Sciatic nerve (tissue), 2 donors: ENCODE data around the gene SNRNP27. TPM values are rescaled to one million over a fixed set of nuclear protein-coding genes. Genes with fewer than 3 reads are reported as not detected.
"Not testable (repeated sequence)": the region's sequence is repeated elsewhere in the genome, so short reads cannot be mapped to it uniquely, and the experiment has no call there.

Source experiments
- ATAC-seq: fragments of 200-7000 bp; cut with Tn5 transposase; one replicate; pipeline ENCODE4 v1.9.1; 2020; ENCODE audit warnings: mild to moderate bottlenecking, moderate library complexity
- DNase-seq: peaks from one replicate; pipeline ENCODE4 v3.0.0-alpha.2; 2020; ENCODE audit warnings: low spot score
- intact Hi-C: fragments of 100-400 bp; cut with DNase I; formaldehyde crosslinking; loops from one replicate; pipeline ENCODE4 v1.14.2; 2022
- total RNA-seq: library from RNA; stranded (reverse); fragmentation: NEBNext Ultra II Directional; extraction: Animal tissue kit (Norgen Biotek cat#: 25700); gene quantifications from one replicate; pipeline ENCODE4 v1.2.1, GENCODE V29; 2021
- donor health status: DM: no; HTN: no; CAD: no.
- donor health status: DM: no; HTN: no; CAD: no.

SNRNP27 gene
- total RNA-seq, 1 donor from 2014 or later: 46.9 TPM

DNA sequence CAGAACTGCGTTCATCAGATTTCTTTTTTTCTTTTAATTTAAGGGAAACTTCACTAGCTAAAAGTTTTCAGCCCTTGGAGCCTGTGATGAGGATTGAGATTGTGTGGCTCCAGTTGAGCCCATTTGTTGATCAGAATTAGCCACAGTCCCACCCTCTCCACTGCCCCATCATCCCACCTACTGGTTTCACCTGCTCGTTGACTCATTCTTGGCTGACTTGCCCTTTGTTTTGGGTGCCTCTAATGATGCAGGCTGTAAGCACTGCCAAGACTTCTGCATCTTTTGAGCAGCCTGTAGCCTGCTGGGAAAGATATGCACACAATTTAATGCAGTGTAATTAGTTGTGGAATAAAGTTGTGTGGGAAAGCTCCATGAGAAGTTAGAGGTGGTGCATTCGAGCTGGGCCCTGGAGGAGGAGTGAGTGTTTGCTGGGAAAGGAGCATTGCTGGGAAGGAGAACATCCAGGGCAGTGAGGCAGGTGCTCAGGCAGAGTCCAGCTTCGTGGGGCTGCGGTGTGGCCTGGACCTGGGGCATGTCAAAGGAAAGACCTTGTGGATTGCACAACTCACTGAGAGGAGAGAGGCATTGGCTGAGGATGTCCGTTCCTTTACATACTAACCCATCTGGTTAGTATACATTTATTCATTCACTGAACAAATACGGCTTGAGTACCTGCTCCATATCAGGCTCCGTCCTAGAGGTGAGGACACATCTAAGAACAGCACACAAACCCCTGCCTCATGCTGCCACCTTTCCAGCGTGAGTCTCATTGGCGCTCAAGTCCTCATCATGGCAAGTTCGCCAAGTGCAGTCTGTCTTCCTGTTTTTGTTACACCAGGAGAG lies 49.5 kb downstream of the SNRNP27 start:
- ATAC-seq: no peak
- DNase-seq: no peak
- intact Hi-C loops: no loop called here

GRCh38 chr2:69943843-69944525 lies 50.2 kb downstream of the SNRNP27 start:
- intact Hi-C loops: no loop called here
- ATAC-seq (no peak), DNase-seq (no peak)

DNA sequence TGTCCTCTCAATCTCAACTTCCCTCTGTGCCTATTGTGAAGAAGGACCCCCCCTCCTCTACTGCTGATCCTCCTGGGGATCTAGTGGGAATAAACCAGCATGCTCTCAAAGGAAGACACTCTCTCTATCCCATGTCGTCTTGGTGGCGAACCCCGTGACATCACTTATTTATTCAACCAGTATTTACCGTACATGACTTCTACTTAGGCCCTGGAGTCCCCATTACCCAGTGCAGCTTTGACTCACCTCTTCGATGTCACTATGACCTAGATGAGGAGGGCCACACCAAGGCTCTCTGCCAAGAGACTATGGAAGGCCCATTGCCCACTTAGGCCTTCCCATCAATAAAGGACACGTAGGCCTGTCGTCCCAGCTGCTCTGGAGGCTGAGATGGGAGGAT lies 51.0 kb downstream of the SNRNP27 start:
- intact Hi-C loops: no loop called here
- ATAC-seq: no peak
- no peak for DNase-seq

DNA sequence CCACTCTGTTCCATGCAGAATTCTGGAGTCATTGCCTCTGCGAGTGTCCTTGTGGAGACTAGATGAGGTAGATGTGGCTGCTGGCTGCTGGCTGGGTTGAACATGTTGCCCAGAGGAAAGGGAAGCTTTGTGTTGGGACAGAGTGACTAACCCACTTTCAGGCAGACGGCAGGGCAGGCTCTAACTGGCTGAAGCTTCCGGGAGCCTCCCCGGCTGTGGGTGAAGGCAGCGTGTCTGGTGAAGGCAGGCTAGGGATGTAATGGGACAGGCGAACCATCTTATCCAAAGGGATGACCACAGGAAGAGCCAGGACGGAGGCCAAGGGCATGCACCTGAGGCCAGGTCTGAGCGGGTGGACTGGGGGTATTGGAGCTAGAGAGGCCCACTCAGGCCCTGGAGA lies 51.7 kb downstream of the SNRNP27 start:
- ATAC-seq: no peak
- intact Hi-C loops: no loop called here
- DNase-seq: no peak

DNA sequence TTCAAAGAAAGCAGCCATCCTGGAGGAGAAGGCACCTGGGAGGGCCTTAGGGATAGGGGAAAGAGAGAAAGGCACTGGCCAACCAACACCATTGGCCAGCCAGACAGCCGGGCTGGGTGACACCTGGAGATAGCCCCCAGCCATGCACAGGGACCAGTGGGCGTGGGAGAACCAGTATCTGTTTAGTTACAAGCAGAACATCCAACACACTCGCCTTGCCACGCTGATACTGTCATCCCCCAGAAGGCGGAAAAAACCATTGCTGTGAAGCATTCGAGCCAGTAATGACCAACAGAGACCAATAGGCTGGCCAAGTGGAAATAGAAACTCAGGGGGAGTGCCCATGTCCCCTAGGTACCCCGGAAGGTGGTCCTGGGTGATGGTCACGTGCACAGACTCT lies 52.2 kb downstream of the SNRNP27 start:
- DNase-seq (no peak), ATAC-seq (no peak)
- intact Hi-C loops: no loop called here

- intact Hi-C loops: no loop called here
- DNase-seq (no peak), ATAC-seq (no peak)
Measured at GRCh38 chr2:69946351-69947324, 52.9 kb downstream of the SNRNP27 start.

DNA sequence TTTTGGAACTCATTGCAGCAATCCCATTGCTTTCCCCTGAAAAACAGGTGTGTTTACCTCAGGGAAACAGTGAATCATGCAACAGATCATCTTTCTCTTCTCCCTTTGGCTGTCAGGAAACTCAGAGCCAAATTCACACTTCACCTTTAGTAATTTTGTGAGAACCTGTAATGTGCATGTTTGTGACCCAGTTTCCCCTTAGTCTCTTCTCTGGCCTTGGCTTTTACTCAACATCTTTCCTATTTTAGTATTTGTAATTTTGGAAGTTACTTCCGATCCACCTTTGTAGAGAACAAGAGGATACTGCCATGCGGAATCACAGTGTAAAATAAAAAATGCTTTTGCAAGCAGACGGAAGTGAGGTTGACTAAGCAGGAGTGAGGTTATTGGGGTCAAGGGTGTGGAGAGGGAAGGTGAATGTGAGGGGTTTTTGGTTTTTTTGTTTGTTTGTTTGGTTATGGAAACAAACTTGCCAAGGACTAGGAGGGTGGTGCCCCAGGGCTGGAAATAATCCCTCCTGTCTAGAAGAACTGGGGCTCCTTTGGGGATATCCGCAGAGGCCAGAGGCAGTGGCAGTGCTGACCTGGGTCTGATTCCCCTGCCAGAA lies 53.7 kb downstream of the SNRNP27 start:
- intact Hi-C loops: no loop called here
- ATAC-seq: no peak

DNA sequence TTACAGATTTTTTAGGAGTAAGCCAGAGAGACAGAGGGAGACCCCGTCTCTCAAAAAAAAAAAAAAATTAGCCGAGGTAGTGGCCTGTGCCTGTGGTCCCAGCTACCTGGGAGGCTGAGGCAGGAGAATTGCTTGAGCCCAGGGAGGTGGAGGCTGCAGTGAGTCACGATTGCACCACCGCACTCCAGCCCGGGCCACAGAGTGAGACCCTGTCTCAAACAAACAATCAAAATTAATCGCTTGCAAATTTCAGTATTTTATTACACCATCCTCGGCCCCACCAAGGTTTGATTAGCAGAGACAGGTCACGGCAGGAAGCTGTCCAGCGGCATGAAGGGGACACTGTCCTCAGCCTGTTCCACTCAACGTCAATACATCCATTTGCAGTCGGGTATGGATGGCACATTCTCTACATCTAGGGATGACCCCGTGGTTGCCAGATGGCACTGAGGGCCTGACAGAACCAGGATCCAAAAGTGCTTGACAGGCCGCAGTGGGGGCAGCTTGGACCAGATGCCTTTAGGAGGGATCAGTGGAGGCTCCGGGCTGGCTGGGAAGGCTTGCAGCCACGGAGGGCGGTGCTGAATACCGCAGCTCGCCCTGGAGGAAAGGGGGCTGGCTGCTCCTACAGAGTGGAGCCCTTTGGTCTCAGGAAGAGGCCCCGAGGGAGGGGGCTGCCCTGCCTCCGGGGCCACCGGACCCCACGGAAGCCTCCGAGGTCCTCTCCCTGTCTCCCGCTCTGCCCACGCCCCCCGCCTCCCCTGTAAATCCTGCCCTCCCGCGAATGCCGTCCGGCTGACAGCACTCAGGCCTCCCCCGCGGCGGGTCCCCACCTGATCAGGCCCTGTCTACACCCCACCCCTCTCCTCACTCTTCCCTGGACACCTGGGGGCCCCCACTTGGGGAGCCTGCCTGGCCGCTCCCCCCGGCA lies 54.5 kb downstream of the SNRNP27 start:
- DNase-seq (no peak), ATAC-seq (peak; percentile 24)
- intact Hi-C loops: no loop called here

More for the DNA sequence above, 53.7 kb downstream of the SNRNP27 start:
- no peak for DNase-seq

DNA sequence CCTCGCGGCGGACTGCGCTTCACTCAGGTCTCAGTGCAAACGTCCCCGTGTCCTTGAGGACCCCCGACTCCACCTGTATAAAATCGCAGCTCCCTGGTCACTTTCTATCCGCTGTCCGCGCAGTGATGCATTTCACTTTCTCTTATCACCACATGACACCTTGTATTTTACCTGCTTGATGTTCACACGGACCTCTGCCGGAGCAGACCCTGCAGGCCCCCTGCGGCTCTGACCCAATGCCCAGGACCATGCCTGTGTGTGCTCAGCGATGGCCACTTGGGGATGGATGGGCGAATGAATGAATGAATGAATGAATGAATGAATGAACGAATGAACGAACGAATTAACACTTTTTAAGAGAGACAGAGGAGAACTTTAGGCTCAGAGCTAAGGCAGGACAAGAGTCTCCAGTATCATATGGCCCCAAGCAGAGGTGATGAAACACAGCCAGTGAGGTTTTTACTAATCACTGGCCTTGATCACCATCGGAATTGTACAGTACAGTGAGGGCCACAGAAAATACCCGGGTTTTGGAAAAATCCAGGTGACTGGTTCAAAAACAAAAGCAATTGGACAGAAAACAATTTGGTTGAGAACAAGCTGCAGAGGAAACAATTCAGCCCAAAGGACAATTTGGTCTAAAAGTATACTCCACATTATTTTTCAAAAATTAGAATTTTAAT lies 55.3 kb downstream of the SNRNP27 start:
- intact Hi-C loops: no loop called here
- ATAC-seq (no peak), DNase-seq (no peak)

DNA sequence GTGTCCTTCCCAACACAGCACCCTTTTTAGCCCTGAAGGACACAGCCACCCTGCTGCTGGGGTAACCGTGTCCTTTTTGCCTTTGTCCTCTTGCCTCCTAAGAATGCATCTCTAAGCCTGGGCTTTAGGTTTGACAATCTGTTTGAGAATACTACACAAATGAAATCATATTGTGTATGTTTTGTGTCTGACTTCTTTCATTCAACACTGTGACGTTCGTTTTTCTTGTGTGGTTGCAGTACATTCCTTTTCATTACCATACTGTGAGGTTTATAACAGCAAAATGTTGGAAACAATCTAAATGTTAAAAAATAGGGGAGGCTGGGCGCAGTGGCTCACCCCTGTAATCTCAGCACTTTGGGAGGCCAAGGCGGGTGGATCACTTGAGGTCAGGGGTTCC lies 56.5 kb downstream of the SNRNP27 start:
- DNase-seq (no peak), ATAC-seq (no peak)
- intact Hi-C loops: no loop called here

GRCh38 chr2:69950671-69951070 lies 56.9 kb downstream of the SNRNP27 start:
- intact Hi-C loops, ATAC-seq, DNase-seq: not testable (repeated sequence)

DNA sequence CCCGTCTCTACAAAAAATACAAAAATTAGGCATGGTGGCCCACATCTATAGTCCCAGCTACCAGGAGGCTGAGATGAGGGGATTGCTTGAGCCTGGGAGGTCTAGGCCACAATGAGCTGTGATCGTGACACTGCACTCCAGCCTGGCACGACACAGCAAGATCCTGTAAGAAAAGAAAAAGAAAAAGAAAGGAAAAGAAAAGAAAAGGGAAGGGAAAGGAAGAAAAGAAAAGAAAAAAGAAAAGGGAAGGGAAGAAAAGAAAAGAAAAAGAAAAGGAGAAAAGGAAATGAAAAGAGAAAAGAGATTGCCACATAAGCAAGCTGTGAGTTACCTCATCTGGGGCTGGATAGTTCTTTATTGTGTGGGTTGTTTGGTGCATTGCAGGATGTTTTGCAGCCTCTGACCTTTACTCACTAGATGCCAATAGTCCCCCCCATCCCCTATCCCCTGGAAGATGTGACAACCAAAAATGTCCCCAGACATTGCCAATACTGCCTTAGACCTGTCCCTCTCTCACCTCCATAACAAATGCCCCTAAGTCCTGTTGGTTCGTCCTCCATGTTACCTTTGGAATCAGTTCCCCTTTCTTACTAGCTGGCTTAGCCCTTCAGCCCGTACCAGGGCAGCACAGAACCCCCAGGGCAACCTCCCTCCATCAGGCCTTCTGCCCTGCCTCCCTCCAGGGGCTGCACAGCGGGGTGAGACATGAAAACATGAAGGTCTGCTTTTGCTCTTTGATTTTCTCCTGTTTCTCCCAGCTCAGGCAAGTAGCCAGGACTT lies 58.8 kb downstream of the SNRNP27 start:
- intact Hi-C loops: no loop called here
- DNase-seq (no peak), ATAC-seq (no peak)

GRCh38 chr2:69954084-69954483 lies 60.3 kb downstream of the SNRNP27 start:
- intact Hi-C loops: no loop called here
- ATAC-seq: no peak

More at GRCh38 chr2:69954084-69954483, 60.3 kb downstream of the SNRNP27 start:
- no peak for DNase-seq
